CD4-positive, alpha-beta T cell (primary cell): ENCODE measurements around the gene SUPT3H. TPM values are rescaled to one million over a fixed set of nuclear protein-coding genes. Genes with fewer than 3 reads are reported as not detected.

Experiments
- ATAC-seq: fragments of 200-7000 bp; cut with Tn5 transposase; one replicate; pipeline ENCODE4 v1.10.0; 2022; ENCODE audit warnings: mild to moderate bottlenecking; ENCODE audit not compliant: poor library complexity
- CTCF ChIA-PET: fragments of 350-600 bp; sonication (Branson Sonifier 250); formaldehyde crosslinking; loops from one replicate; lab custom pipeline; 2021; ENCODE audit warnings: antibody characterized with exemption, inconsistent platforms; lab: Charles Lee
- POLR2A ChIA-PET: fragments of 350-600 bp; sonication (Branson Sonifier 250); formaldehyde crosslinking; loops from one replicate; lab custom pipeline; 2021; ENCODE audit warnings: antibody characterized with exemption, inconsistent platforms; lab: Charles Lee
- DNase-seq, 14 experiments: peaks; one replicate each; pipeline ENCODE4 v3.0.0-alpha.2; 2013 to 2020; ENCODE audit warnings: mixed read lengths in 2 of 14
- H3K27ac ChIP-seq, 2 donors: one replicate each; pipeline versions ENCODE4 v1.5.1 to v1.7.0; 2013; ENCODE audit warnings: low read length in 2 of 2, low read depth in 1 of 2, mild to moderate bottlenecking in 1 of 2
- H3K27me3 ChIP-seq, 2 experiments: 1 replicate in 1 of 2; 2 replicates in 1 of 2; pipeline versions ENCODE4 v1.6.1 to v1.7.0; 2013; ENCODE audit warnings: low read length in 2 of 2, control low read depth in 1 of 2, mild to moderate bottlenecking in 1 of 2, moderate library complexity in 1 of 2; ENCODE audit not compliant: insufficient read depth in 2 of 2, control insufficient read depth in 1 of 2
- H3K36me3 ChIP-seq: one replicate; pipeline ENCODE4 v1.6.1; 2013; ENCODE audit warnings: low read length, control low read depth; ENCODE audit not compliant: insufficient read depth
- H3K4me1 ChIP-seq: one replicate; pipeline ENCODE4 v1.6.1; 2013; ENCODE audit warnings: low read length, control low read depth; ENCODE audit not compliant: insufficient read depth
- H3K4me3 ChIP-seq: one replicate; pipeline ENCODE4 v1.5.1; 2013; ENCODE audit warnings: mild to moderate bottlenecking, low read length, moderate library complexity
- H3K9me3 ChIP-seq, 2 experiments: 1 replicate in 1 of 2; 2 replicates in 1 of 2; pipeline versions ENCODE4 v1.6.1 to v1.7.0; 2013; ENCODE audit warnings: low read length in 2 of 2, mild to moderate bottlenecking in 2 of 2, control low read depth in 1 of 2, moderate library complexity in 1 of 2; ENCODE audit not compliant: control insufficient read depth in 1 of 2, insufficient read depth in 1 of 2
- H3K27ac Mint-ChIP-seq: one replicate; pipeline ENCODE4 v1.8.0; 2020; ENCODE audit warnings: mixed read lengths
- H3K27me3 Mint-ChIP-seq: one replicate; pipeline ENCODE4 v1.8.0; 2021; ENCODE audit warnings: mixed read lengths
- H3K36me3 Mint-ChIP-seq: one replicate; pipeline ENCODE4 v1.8.0; 2021; ENCODE audit warnings: low read depth, mixed read lengths
- H3K4me1 Mint-ChIP-seq: one replicate; pipeline ENCODE4 v1.8.0; 2021; ENCODE audit warnings: low read depth, mixed read lengths
- H3K4me3 Mint-ChIP-seq: one replicate; pipeline ENCODE4 v1.8.0; 2020; ENCODE audit warnings: mild to moderate bottlenecking, mixed read lengths
- H3K9me3 Mint-ChIP-seq: one replicate; pipeline ENCODE4 v1.8.0; 2020; ENCODE audit warnings: mixed read lengths
- CTCF ChIP-seq: fragments of 200-600 bp; IDR thresholded peaks from one replicate; pipeline ENCODE4 v1.8.0; 2022; ENCODE audit warnings: antibody characterized with exemption, mild to moderate bottlenecking
- intact Hi-C, 2 experiments: fragments of 100-400 bp; cut with DNase I in 1 of 2; cut with micrococcal nuclease in 1 of 2; formaldehyde crosslinking; loops; one replicate each; pipeline versions ENCODE4 v1.15.1 to v1.9.0; 2023 to 2025; cut with DNase I, micrococcal nuclease
- total RNA-seq, 174 experiments: library from RNA in 2 of 174; stranded (reverse) in 2 of 174; gene quantifications; one replicate each; pipeline ENCODE4 v1.2.3 and lab custom pipeline; 2021 to 2026

SUPT3H gene
- total RNA-seq, 2 experiments from 2014 or later = 8.9 to 10.5 TPM

GRCh38 chr6:45222380-45222779 lies 155.4 kb downstream of the SUPT3H start:
- no peaks in the 10 kb centered on the region for H3K36me3 ChIP-seq
- no peaks in the 10 kb centered on the region for H3K27me3 Mint-ChIP-seq
- H3K4me1 ChIP-seq = no peaks in the 10 kb centered on the region
- intact Hi-C loops = no loop called here
- H3K27me3 ChIP-seq = no peaks in the 10 kb centered on the region
- no peak for DNase-seq
- ChIA-PET CTCF (no interaction called here), POLR2A (no interaction called here)
- H3K4me1 Mint-ChIP-seq = peaks cover 9% of the 10 kb centered on the region
- TF ChIP-seq CTCF = no peak
- no peak overlapping the region for H3K27ac Mint-ChIP-seq
- H3K4me3 ChIP-seq = no peak overlapping the region
- no peaks in the 10 kb centered on the region for H3K36me3 Mint-ChIP-seq
- no peak overlapping the region for H3K4me3 Mint-ChIP-seq
- H3K9me3 ChIP-seq = no peaks in the 10 kb centered on the region
- H3K9me3 Mint-ChIP-seq = no peaks in the 10 kb centered on the region
- ATAC-seq = no peak
- no peak overlapping the region for H3K27ac ChIP-seq

- H3K4me1 ChIP-seq = no peaks in the 10 kb centered on the region
- peaks cover 6% of the 10 kb centered on the region for H3K9me3 Mint-ChIP-seq
- no peaks in the 10 kb centered on the region for H3K36me3 Mint-ChIP-seq
- intact Hi-C loops = no loop called here
- DNase-seq (no peak), ATAC-seq (no peak)
- H3K27ac Mint-ChIP-seq = no peak overlapping the region
- H3K27ac ChIP-seq = no peak overlapping the region
- POLR2A ChIA-PET = no interaction called here
- H3K27me3 Mint-ChIP-seq = no peaks in the 10 kb centered on the region
- H3K4me3 Mint-ChIP-seq = no peak overlapping the region
- H3K9me3 ChIP-seq = no peaks in the 10 kb centered on the region
- CTCF ChIA-PET = no interaction called here
- peaks cover 9% of the 10 kb centered on the region for H3K4me1 Mint-ChIP-seq
- no peaks in the 10 kb centered on the region for H3K36me3 ChIP-seq
- no peaks in the 10 kb centered on the region for H3K27me3 ChIP-seq
- no peak for TF ChIP-seq CTCF
- no peak overlapping the region for H3K4me3 ChIP-seq
Observed at GRCh38 chr6:45215759-45216158, 162.0 kb downstream of the SUPT3H start.

GRCh38 chr6:45212976-45213375 lies 164.8 kb downstream of the SUPT3H start:
- H3K4me1 Mint-ChIP-seq = no peaks in the 10 kb centered on the region
- Histone ChIP-seq H3K27me3 (no peaks in the 10 kb centered on the region), H3K27ac (no peak overlapping the region), H3K36me3 (no peaks in the 10 kb centered on the region), H3K9me3 (peaks cover 0 to 9% of the 10 kb centered on the region in 2 experiments), H3K4me3 (no peak overlapping the region), H3K4me1 (no peaks in the 10 kb centered on the region)
- H3K36me3 Mint-ChIP-seq = peaks cover 20% of the 10 kb centered on the region
- DNase-seq = no peak
- no peaks in the 10 kb centered on the region for H3K27me3 Mint-ChIP-seq
- no peak for ATAC-seq
- H3K4me3 Mint-ChIP-seq = no peak overlapping the region
- intact Hi-C loops = no loop called here
- ChIA-PET CTCF (no interaction called here), POLR2A (interaction anchor here (0.7 kb wide), 1 partner anchor 205 kb away, joined by 4 read pairs; no protein-coding TSS in a partner anchor)
- peaks cover 8% of the 10 kb centered on the region for H3K9me3 Mint-ChIP-seq
- TF ChIP-seq CTCF = no peak
- no peak overlapping the region for H3K27ac Mint-ChIP-seq
